ENCODE data around the gene MAP1B.
"Not testable (repeated sequence)": the region's sequence is repeated elsewhere in the genome, so short reads cannot be mapped to it uniquely, and the experiment has no call there.

The MAP1B gene

GRCh38 chr5:72161951-72162350 lies 54.7 kb downstream of the MAP1B start:
- DNase-seq (ENCODE audit: low read depth): no peak

GRCh38 chr5:72163349-72163983 lies 56.2 kb downstream of the MAP1B start:
- DNase-seq (ENCODE audit: low read depth): no peak

GRCh38 chr5:72166070-72166979 lies 59.0 kb downstream of the MAP1B start:
- DNase-seq (ENCODE audit: low read depth): no peak

GRCh38 chr5:72167257-72167656 lies 60.0 kb downstream of the MAP1B start:
- DNase-seq (ENCODE audit: low read depth): no peak

- DNase-seq (ENCODE audit: low read depth): no peak
Observed at GRCh38 chr5:72167804-72168203, 60.5 kb downstream of the MAP1B start.

- DNase-seq (ENCODE audit: low read depth): no peak
Observed at GRCh38 chr5:72170101-72170500, 62.8 kb downstream of the MAP1B start.

- DNase-seq (ENCODE audit: low read depth): not testable (repeated sequence)
Observed at GRCh38 chr5:72171181-72171580, 63.9 kb downstream of the MAP1B start.

- DNase-seq (ENCODE audit: low read depth): no peak
Observed at GRCh38 chr5:72171667-72172066, 64.4 kb downstream of the MAP1B start.

- no peak for DNase-seq (ENCODE audit: low read depth)
Observed at GRCh38 chr5:72172786-72173185, 65.5 kb downstream of the MAP1B start.

- DNase-seq (ENCODE audit: low read depth): no peak
Observed at GRCh38 chr5:72177538-72177937, 70.3 kb downstream of the MAP1B start.

- peak; percentile 66 for DNase-seq (ENCODE audit: low read depth)
Observed at GRCh38 chr5:72179028-72179815, 71.9 kb downstream of the MAP1B start.

GRCh38 chr5:72179816-72180440 lies 72.7 kb downstream of the MAP1B start:
- DNase-seq (ENCODE audit: low read depth): no peak

GRCh38 chr5:72180925-72181324 lies 73.7 kb downstream of the MAP1B start:
- DNase-seq (ENCODE audit: low read depth): no peak

- DNase-seq (ENCODE audit: low read depth): no peak
Observed at GRCh38 chr5:72182686-72183085, 75.4 kb downstream of the MAP1B start.

- no peak for DNase-seq (ENCODE audit: low read depth)
Observed at GRCh38 chr5:72183101-72183520, 75.8 kb downstream of the MAP1B start.

- DNase-seq (ENCODE audit: low read depth): no peak
Observed at GRCh38 chr5:72184408-72184807, 77.1 kb downstream of the MAP1B start.

- no peak for DNase-seq (ENCODE audit: low read depth)
Observed at GRCh38 chr5:72185496-72186329, 78.4 kb downstream of the MAP1B start.

GRCh38 chr5:72187388-72188075 lies 80.3 kb downstream of the MAP1B start:
- no peak for DNase-seq (ENCODE audit: low read depth)

GRCh38 chr5:72188166-72188565 lies 80.9 kb downstream of the MAP1B start:
- DNase-seq (ENCODE audit: low read depth): no peak

- no peak for DNase-seq (ENCODE audit: low read depth)
Observed at GRCh38 chr5:72189146-72189545, 81.9 kb downstream of the MAP1B start.

GRCh38 chr5:72191404-72191803 lies 84.1 kb downstream of the MAP1B start:
- no peak for DNase-seq (ENCODE audit: low read depth)

All from non-pigmented ciliary epithelial cell (primary cell).